ENCODE results near the gene HOXA6. TPM values are rescaled to one million over a fixed set of nuclear protein-coding genes. Genes with fewer than 3 reads are reported as not detected.
A peak's percentile ranks its signal among the peaks of the same experiment; 100 is the strongest.

The HOXA6 gene
- polyA plus RNA-seq, 3 donors: not detected

DNA sequence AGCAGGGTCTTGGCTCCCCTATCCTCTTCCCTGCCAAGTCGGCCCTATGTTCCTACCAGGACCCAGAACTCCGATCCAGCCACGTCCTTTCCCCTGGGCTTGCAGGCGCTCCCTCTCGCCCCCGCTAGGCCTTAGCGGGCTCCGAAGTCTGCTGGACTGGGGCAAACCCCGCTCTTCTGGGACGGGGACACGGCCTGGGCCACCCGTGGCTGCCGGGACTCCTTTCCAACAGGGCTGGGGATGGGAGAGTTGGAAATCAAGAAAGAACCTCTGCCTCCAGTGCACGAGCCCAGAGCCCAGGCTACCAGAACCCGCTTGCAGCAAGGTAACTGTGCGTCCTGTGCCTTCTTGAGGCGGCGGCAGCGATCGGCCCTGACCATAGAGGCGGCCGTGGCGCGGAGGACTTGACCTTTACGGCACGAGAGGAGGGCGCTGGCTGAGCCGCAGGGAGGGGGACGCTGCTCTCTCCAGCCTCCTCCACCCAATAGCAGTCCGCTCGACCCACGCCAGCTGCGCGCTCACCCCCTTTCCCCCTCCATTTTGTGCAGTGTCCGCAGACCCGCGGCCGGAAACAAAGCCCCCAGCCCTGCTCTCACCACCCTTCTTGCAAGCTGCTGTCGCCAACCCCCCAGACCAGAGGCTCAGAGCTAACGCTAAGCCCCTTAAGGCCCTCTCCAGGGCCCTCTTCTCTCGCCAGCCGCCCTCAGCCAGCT lies 44.4 kb upstream of the HOXA6 start:
- peak overlapping the region; percentile 67 to 85 for H3K4me3 Mint-ChIP-seq
- Histone ChIP-seq H3K27me3 (ENCODE audit: control insufficient read depth in 2 of 2, insufficient read depth in 2 of 2, low read length in 2 of 2) (peaks cover 95 to 98% of the 10 kb centered on the region in 2 donors), H3K4me3 (replicated peaks in 1 of 3; ENCODE audit: low read depth in 2 of 3, low read length in 3 of 3) (peak overlapping the region in 1 of 3 experiments; percentile 70), H3K79me2 (ENCODE audit: insufficient read depth, low read length) (no peaks in the 10 kb centered on the region), H4K20me1 (ENCODE audit: insufficient read depth, low read length) (no peaks in the 10 kb centered on the region), H2AFZ (ENCODE audit: insufficient read depth, low read depth, low read length, poor library complexity, severe bottlenecking) (peak overlapping the region; percentile 11), H3K4me1 (ENCODE audit: control insufficient read depth in 1 of 2, insufficient read depth in 2 of 2, low read length in 2 of 2) (peaks cover 40 to 42% of the 10 kb centered on the region in 2 donors), H3K27ac (ENCODE audit: low read depth in 1 of 2, low read length in 2 of 2) (no peak overlapping the region), H3K36me3 (replicated peaks in 1 of 2; ENCODE audit: control insufficient read depth in 1 of 2, insufficient read depth in 2 of 2, low read length in 2 of 2) (no peaks in the 10 kb centered on the region), H3K9me3 (replicated peaks in 1 of 2; ENCODE audit: control insufficient read depth in 1 of 2, insufficient read depth in 1 of 2, low read length in 2 of 2) (peaks cover 13 to 58% of the 10 kb centered on the region in 2 donors), H3K4me2 (replicated peaks; ENCODE audit: extremely low read depth, low read length, poor library complexity, severe bottlenecking) (peak overlapping the region; percentile 84), H3K9ac (ENCODE audit: insufficient read depth, low read length, poor library complexity, severe bottlenecking) (no peak overlapping the region)
- DNase-seq: no peak
- H3K36me3 Mint-ChIP-seq: peaks cover 15 to 24% of the 10 kb centered on the region in 2 donors
- peaks cover 91 to 94% (median 93%) of the 10 kb centered on the region in 3 donors for H3K27me3 Mint-ChIP-seq (ENCODE audit: low read depth in 3 of 3)
- WGBS (ENCODE audit: insufficient coverage): 19% methylated on average over 39 of the region's 42 CpGs
- H3K27ac Mint-ChIP-seq: peak overlapping the region in 1 of 7 donors; percentile 50
- peaks cover 55% of the 10 kb centered on the region for H3K4me1 Mint-ChIP-seq
- intact Hi-C loops (cut with micrococcal nuclease): loop anchor here (5.0 to 10.0 kb wide), 3 partner anchors 385 to 733 kb away; no protein-coding TSS in a partner anchor
- H3K9me3 Mint-ChIP-seq: peaks cover 0 to 51% (median 32%) of the 10 kb centered on the region in 7 donors
- TF ChIP-seq, protein P1, sequence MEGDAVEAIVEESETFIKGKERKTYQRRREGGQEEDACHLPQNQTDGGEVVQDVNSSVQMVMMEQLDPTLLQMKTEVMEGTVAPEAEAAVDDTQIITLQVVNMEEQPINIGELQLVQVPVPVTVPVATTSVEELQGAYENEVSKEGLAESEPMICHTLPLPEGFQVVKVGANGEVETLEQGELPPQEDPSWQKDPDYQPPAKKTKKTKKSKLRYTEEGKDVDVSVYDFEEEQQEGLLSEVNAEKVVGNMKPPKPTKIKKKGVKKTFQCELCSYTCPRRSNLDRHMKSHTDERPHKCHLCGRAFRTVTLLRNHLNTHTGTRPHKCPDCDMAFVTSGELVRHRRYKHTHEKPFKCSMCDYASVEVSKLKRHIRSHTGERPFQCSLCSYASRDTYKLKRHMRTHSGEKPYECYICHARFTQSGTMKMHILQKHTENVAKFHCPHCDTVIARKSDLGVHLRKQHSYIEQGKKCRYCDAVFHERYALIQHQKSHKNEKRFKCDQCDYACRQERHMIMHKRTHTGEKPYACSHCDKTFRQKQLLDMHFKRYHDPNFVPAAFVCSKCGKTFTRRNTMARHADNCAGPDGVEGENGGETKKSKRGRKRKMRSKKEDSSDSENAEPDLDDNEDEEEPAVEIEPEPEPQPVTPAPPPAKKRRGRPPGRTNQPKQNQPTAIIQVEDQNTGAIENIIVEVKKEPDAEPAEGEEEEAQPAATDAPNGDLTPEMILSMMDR (IDR thresholded peaks at IDR 0.05): no peak

DNA sequence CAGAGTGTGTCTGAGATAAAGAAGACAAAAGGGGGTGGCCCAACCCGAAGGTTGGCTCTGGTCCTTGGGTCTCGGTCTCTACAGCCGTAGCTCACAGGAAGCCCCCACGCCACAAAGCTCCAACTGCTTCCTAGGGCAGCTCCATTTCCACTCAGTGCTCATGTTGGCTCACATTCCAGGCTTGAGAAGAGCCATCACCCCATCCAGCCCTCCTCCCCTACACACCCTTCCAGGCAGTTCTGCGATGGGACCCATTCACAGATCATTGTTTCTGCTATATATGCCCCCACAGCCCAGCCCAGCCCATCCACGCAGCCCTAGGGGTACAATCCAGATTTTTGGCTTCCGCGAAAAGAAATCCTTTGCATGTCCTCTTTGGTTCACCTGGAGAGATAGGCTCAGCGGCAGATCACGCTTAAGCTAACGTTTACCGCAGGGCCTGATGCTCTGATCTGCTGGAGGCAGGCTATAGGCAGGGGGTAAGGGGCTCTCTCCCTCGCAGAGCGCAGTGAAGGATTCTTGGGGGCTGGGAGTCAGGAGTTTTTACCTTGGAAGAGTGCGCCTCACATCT lies 43.7 kb upstream of the HOXA6 start:
- peaks cover 93 to 94% (median 94%) of the 10 kb centered on the region in 3 donors for H3K27me3 Mint-ChIP-seq (ENCODE audit: low read depth in 3 of 3)
- intact Hi-C loops (cut with micrococcal nuclease): loop anchor here (5.0 to 10.0 kb wide), 3 partner anchors 386 to 734 kb away; no protein-coding TSS in a partner anchor

More for the DNA sequence above, 43.7 kb upstream of the HOXA6 start:
- H3K36me3 ChIP-seq (replicated peaks in 1 of 2; ENCODE audit: control insufficient read depth in 1 of 2, insufficient read depth in 2 of 2, low read length in 2 of 2): no peaks in the 10 kb centered on the region
- H2AFZ ChIP-seq (ENCODE audit: insufficient read depth, low read depth, low read length, poor library complexity, severe bottlenecking): no peak overlapping the region
- Mint-ChIP-seq H3K4me3 (peak overlapping the region in 1 of 2 donors; percentile 85), H3K9me3 (peaks cover 0 to 54% (median 33%) of the 10 kb centered on the region in 7 donors), H3K36me3 (peaks cover 15 to 26% of the 10 kb centered on the region in 2 donors), H3K4me1 (peaks cover 57% of the 10 kb centered on the region), H3K27ac (no peak overlapping the region)
- no peak overlapping the region for H3K4me2 ChIP-seq (replicated peaks; ENCODE audit: extremely low read depth, low read length, poor library complexity, severe bottlenecking)
- H3K79me2 ChIP-seq (ENCODE audit: insufficient read depth, low read length): no peaks in the 10 kb centered on the region
- no peak overlapping the region for H3K4me3 ChIP-seq (replicated peaks in 1 of 3; ENCODE audit: low read depth in 2 of 3, low read length in 3 of 3)
- H3K27ac ChIP-seq (ENCODE audit: low read depth in 1 of 2, low read length in 2 of 2): no peak overlapping the region
- 39% methylated on average over 12 of the region's 15 CpGs for WGBS (ENCODE audit: insufficient coverage)
- H3K4me1 ChIP-seq (ENCODE audit: control insufficient read depth in 1 of 2, insufficient read depth in 2 of 2, low read length in 2 of 2): peaks cover 40 to 42% of the 10 kb centered on the region in 2 donors
- peaks cover 95 to 98% of the 10 kb centered on the region in 2 donors for H3K27me3 ChIP-seq (ENCODE audit: control insufficient read depth in 2 of 2, insufficient read depth in 2 of 2, low read length in 2 of 2)
- TF ChIP-seq, protein P1 (IDR thresholded peaks at IDR 0.05): no peak
- DNase-seq: no peak
- no peak overlapping the region for H3K9ac ChIP-seq (ENCODE audit: insufficient read depth, low read length, poor library complexity, severe bottlenecking)
- H4K20me1 ChIP-seq (ENCODE audit: insufficient read depth, low read length): no peaks in the 10 kb centered on the region
- peaks cover 13 to 63% of the 10 kb centered on the region in 2 donors for H3K9me3 ChIP-seq (replicated peaks in 1 of 2; ENCODE audit: control insufficient read depth in 1 of 2, insufficient read depth in 1 of 2, low read length in 2 of 2)

Measured in CD14-positive monocyte (primary cell).